GM12891 (cell line): ENCODE data around the gene IRF9.

Source experiments
- POLR2A ChIP-seq: IDR thresholded peaks from 2 replicates; pipeline ENCODE4 v1.6.1; 2011; ENCODE audit warnings: low read depth, low read length, control low read depth
- POLR2AphosphoS5 ChIP-seq: IDR thresholded peaks from 2 replicates; pipeline ENCODE4 v1.6.1; 2011; ENCODE audit warnings: low read depth, low read length, control low read depth

DNA sequence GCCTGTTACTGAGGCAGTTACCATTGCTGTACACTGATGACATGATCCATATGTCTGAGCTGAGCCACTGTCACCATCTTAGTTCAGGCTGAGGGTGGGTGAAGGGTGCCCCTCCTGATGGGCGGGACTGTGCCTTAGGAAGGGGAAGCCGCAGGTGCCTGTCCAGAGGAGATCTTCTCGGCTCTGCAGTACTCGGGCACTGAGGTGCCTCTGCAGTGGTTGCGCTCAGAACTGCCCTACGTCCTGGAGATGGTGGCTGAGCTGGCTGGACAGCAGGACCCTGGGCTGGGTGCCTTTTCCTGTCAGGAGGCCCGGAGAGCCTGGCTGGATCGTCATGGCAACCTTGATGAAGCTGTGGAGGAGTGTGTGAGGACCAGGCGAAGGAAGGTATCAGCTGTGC is 10.1 kb upstream of the IRF9 start:
- no peak for TF ChIP-seq POLR2AphosphoS5
- no peak for TF ChIP-seq POLR2A
